Measurements from ENCODE around the gene PTAFR. TPM values are rescaled to one million over a fixed set of nuclear protein-coding genes. Genes with fewer than 3 reads are reported as not detected.

Gene PTAFR
- total RNA-seq, 1 donor from 2014 or later: 0.21 TPM

- peaks cover 25% of the 10 kb centered on the region for H3K27me3 Mint-ChIP-seq (ENCODE audit: low read depth)
- no peak for DNase-seq (ENCODE audit: low spot score)
- H3K4me3 Mint-ChIP-seq (ENCODE audit: low read depth): no peak overlapping the region
- no peak overlapping the region for H3K27ac Mint-ChIP-seq
- peaks cover 14% of the 10 kb centered on the region for H3K4me1 Mint-ChIP-seq (ENCODE audit: low read depth)
- H3K9me3 Mint-ChIP-seq: no peaks in the 10 kb centered on the region
- H3K36me3 Mint-ChIP-seq (ENCODE audit: low read depth): peaks cover 26% of the 10 kb centered on the region
- intact Hi-C loops (cut with micrococcal nuclease): no loop called here
Measured at GRCh38 chr1:28193701-28194161, 17.2 kb upstream of the PTAFR start.

- peaks cover 40% of the 10 kb centered on the region for H3K27me3 Mint-ChIP-seq (ENCODE audit: low read depth)
Measured at GRCh38 chr1:28190996-28191645, 14.6 kb upstream of the PTAFR start.

GRCh38 chr1:28190337-28190979 is 14.0 kb upstream of the PTAFR start:
- H3K9me3 Mint-ChIP-seq: no peaks in the 10 kb centered on the region
- no peaks in the 10 kb centered on the region for H3K4me1 Mint-ChIP-seq (ENCODE audit: low read depth)
- H3K4me3 Mint-ChIP-seq (ENCODE audit: low read depth): no peak overlapping the region
- peaks cover 4% of the 10 kb centered on the region for H3K36me3 Mint-ChIP-seq (ENCODE audit: low read depth)
- intact Hi-C loops (cut with micrococcal nuclease): no loop called here
- no peak for DNase-seq (ENCODE audit: low spot score)
- peaks cover 47% of the 10 kb centered on the region for H3K27me3 Mint-ChIP-seq (ENCODE audit: low read depth)
- H3K27ac Mint-ChIP-seq: no peak overlapping the region

More at GRCh38 chr1:28190996-28191645, 14.6 kb upstream of the PTAFR start:
- Mint-ChIP-seq H3K36me3 (ENCODE audit: low read depth) (peaks cover 4% of the 10 kb centered on the region), H3K27ac (no peak overlapping the region), H3K4me3 (ENCODE audit: low read depth) (no peak overlapping the region), H3K4me1 (ENCODE audit: low read depth) (no peaks in the 10 kb centered on the region), H3K9me3 (no peaks in the 10 kb centered on the region)
- DNase-seq (ENCODE audit: low spot score): no peak
- intact Hi-C loops (cut with micrococcal nuclease): no loop called here

DNA sequence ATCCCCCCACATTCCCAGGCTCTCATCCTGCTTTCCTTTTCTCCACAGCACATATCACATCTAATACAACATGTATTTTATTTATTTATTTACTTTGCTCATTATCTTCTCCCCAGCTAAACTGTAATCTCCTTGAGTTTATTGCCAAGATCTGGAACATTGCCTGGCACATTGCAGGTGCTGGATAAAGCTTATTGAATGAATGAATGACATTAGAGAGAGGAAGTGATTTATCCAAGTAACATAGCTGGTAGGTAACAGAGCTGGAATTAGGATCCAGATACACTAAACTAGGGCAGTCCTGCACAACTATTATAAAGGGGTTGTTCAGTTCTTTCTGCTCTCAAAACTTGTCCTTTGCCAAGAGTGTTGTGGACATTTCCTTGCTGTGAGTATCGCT is 8.6 kb upstream of the PTAFR start:
- DNase-seq (ENCODE audit: low spot score): no peak
- Mint-ChIP-seq H3K9me3 (no peaks in the 10 kb centered on the region), H3K36me3 (ENCODE audit: low read depth) (no peaks in the 10 kb centered on the region), H3K27me3 (ENCODE audit: low read depth) (peaks cover 69% of the 10 kb centered on the region), H3K4me1 (ENCODE audit: low read depth) (peaks cover 11% of the 10 kb centered on the region), H3K4me3 (ENCODE audit: low read depth) (no peak overlapping the region), H3K27ac (no peak overlapping the region)
- intact Hi-C loops (cut with micrococcal nuclease): no loop called here

- Mint-ChIP-seq H3K27ac (no peak overlapping the region), H3K36me3 (ENCODE audit: low read depth) (no peaks in the 10 kb centered on the region), H3K4me1 (ENCODE audit: low read depth) (peaks cover 11% of the 10 kb centered on the region), H3K27me3 (ENCODE audit: low read depth) (peaks cover 84% of the 10 kb centered on the region), H3K4me3 (ENCODE audit: low read depth) (no peak overlapping the region), H3K9me3 (no peaks in the 10 kb centered on the region)
- no peak for DNase-seq (ENCODE audit: low spot score)
- intact Hi-C loops (cut with micrococcal nuclease): no loop called here
Measured at GRCh38 chr1:28180306-28181305, 4.1 kb upstream of the PTAFR start.

DNA sequence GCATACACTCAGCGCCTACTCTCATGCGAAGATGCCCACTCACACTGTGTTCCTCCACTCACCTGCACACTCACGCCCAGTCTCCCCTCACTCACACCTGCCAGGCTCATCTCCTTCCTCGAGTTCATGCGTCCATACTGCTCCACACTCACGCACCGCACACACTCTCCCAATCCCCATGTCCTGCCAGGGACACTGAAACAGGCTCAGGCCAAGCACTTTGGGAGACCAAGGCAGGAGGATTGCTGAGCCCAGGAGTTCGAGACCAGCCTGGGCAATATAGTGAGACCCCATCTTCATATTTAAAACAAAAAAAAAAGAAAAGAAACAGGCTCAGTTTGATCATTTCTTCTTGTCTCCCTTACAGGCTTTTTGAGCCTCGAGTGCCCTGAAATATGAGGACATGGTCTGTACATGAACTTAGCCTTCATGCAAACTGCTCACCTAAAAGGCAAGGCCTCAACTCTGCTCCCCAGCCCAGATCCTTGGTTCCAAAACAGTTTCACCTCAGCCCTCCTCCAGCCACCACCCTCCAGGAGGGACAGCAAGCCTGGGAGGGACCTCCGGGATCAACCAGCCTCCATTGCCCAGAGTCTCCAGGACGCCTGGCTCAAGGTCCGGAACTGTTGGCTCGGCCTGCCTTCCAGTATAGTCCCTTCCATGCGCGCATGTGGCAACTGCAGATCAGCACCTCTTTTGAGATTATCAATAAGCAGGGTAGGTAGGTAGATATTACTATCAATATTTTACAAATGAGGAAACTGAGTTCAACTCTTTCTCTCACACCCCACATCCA is 2.4 kb upstream of the PTAFR start:
- no peaks in the 10 kb centered on the region for H3K36me3 Mint-ChIP-seq (ENCODE audit: low read depth)
- peaks cover 12% of the 10 kb centered on the region for H3K4me1 Mint-ChIP-seq (ENCODE audit: low read depth)
- intact Hi-C loops (cut with micrococcal nuclease): no loop called here
- peaks cover 85% of the 10 kb centered on the region for H3K27me3 Mint-ChIP-seq (ENCODE audit: low read depth)
- no peak overlapping the region for H3K4me3 Mint-ChIP-seq (ENCODE audit: low read depth)
- no peak overlapping the region for H3K27ac Mint-ChIP-seq
- DNase-seq (ENCODE audit: low spot score): no peak
- no peaks in the 10 kb centered on the region for H3K9me3 Mint-ChIP-seq

GRCh38 chr1:28175955-28176485 is 470 bp downstream of the PTAFR start:
- Mint-ChIP-seq H3K4me1 (ENCODE audit: low read depth) (peaks cover 25% of the 10 kb centered on the region), H3K36me3 (ENCODE audit: low read depth) (no peaks in the 10 kb centered on the region), H3K27me3 (ENCODE audit: low read depth) (peaks cover 79% of the 10 kb centered on the region), H3K9me3 (no peaks in the 10 kb centered on the region), H3K27ac (no peak overlapping the region), H3K4me3 (ENCODE audit: low read depth) (no peak overlapping the region)
- intact Hi-C loops (cut with micrococcal nuclease): no loop called here
- DNase-seq (ENCODE audit: low spot score): no peak

- intact Hi-C loops (cut with micrococcal nuclease): loop anchor here (2.0 kb wide), 1 partner anchor 83 kb away; no protein-coding TSS in a partner anchor
- Mint-ChIP-seq H3K9me3 (no peaks in the 10 kb centered on the region), H3K27me3 (ENCODE audit: low read depth) (peaks cover 62% of the 10 kb centered on the region), H3K36me3 (ENCODE audit: low read depth) (no peaks in the 10 kb centered on the region), H3K27ac (no peak overlapping the region), H3K4me3 (ENCODE audit: low read depth) (no peak overlapping the region), H3K4me1 (ENCODE audit: low read depth) (peaks cover 30% of the 10 kb centered on the region)
- no peak for DNase-seq (ENCODE audit: low spot score)
Measured at GRCh38 chr1:28173980-28174297, 2.6 kb downstream of the PTAFR start.

DNA sequence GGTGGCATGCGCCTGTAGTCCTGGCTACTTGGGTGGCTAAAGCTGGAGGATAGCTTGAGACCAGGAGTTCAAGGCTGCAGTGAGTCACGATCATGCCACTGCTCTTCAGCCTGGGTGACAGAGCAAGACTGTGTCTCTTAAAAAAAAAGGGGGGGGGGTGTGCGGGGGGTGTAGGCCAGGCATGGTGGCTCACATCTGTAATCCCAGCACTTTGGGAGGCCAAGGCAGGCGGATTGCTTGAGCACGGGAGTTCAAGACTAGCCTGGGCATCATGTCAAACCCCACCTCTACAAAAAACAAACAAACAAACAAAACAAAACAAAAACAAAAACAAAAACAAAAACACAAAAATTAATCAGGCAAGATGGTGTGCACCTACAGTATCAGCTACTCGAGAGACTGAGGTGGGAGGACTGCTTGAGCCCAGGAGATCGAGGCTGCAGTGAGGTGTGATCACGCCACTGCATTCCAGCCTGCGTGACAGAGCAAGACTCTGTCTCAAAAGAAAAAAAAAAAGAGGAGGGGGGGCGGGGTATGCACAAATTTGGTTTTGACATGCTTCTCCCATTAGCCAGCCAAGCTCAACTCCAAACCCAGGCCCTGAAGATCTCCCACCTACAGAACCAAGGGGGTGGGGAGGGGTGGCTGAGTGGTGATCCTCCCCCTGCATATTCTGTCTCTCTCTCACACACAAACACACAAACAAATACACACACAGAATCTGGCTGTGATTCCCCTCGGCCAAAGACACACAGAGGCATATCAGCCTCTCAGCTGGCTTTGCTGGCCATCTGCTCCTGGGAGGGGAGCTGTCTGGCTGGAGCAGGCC is 3.1 kb downstream of the PTAFR start:
- no peaks in the 10 kb centered on the region for H3K9me3 Mint-ChIP-seq
- intact Hi-C loops (cut with micrococcal nuclease): loop anchor here (2.0 kb wide), 1 partner anchor 83 kb away; no protein-coding TSS in a partner anchor
- H3K27ac Mint-ChIP-seq: no peak overlapping the region
- H3K27me3 Mint-ChIP-seq (ENCODE audit: low read depth): peaks cover 57% of the 10 kb centered on the region
- DNase-seq (ENCODE audit: low spot score): no peak
- no peaks in the 10 kb centered on the region for H3K36me3 Mint-ChIP-seq (ENCODE audit: low read depth)
- H3K4me1 Mint-ChIP-seq (ENCODE audit: low read depth): peaks cover 34% of the 10 kb centered on the region
- no peak overlapping the region for H3K4me3 Mint-ChIP-seq (ENCODE audit: low read depth)

GRCh38 chr1:28172713-28173150 is 3.8 kb downstream of the PTAFR start:
- intact Hi-C loops (cut with micrococcal nuclease): loop anchor here (2.0 kb wide), 1 partner anchor 82 kb away; no protein-coding TSS in a partner anchor
- peak; percentile 65 for DNase-seq (ENCODE audit: low spot score)
- H3K27ac Mint-ChIP-seq: no peak overlapping the region
- peak overlapping the region; percentile 10 for H3K4me3 Mint-ChIP-seq (ENCODE audit: low read depth)
- H3K4me1 Mint-ChIP-seq (ENCODE audit: low read depth): peaks cover 37% of the 10 kb centered on the region
- peaks cover 56% of the 10 kb centered on the region for H3K27me3 Mint-ChIP-seq (ENCODE audit: low read depth)
- no peaks in the 10 kb centered on the region for H3K36me3 Mint-ChIP-seq (ENCODE audit: low read depth)
- no peaks in the 10 kb centered on the region for H3K9me3 Mint-ChIP-seq

GRCh38 chr1:28171246-28171645 is 5.2 kb downstream of the PTAFR start:
- no peak overlapping the region for H3K4me3 Mint-ChIP-seq (ENCODE audit: low read depth)
- peaks cover 39% of the 10 kb centered on the region for H3K4me1 Mint-ChIP-seq (ENCODE audit: low read depth)
- intact Hi-C loops (cut with micrococcal nuclease): no loop called here
- peaks cover 51% of the 10 kb centered on the region for H3K27me3 Mint-ChIP-seq (ENCODE audit: low read depth)
- no peaks in the 10 kb centered on the region for H3K36me3 Mint-ChIP-seq (ENCODE audit: low read depth)
- DNase-seq (ENCODE audit: low spot score): no peak
- H3K27ac Mint-ChIP-seq: no peak overlapping the region
- H3K9me3 Mint-ChIP-seq: peaks cover 3% of the 10 kb centered on the region

Data from activated T-helper 2 cell treated with anti-CD3 and anti-CD28 coated beads, Interferon-gamma antibody, Interleukin-2, Interleukin-4, amounts not matched to agents 10 μg/mL and 5 μg/mL and 100 μg/mL, durations not matched to agents 14 hours and 24 hours and 36 hours (primary cell).